Calu3 (cell line): ENCODE data around the gene WNK2. TPM values are rescaled to one million over a fixed set of nuclear protein-coding genes. Genes with fewer than 3 reads are reported as not detected.

Experiments used
- BruUV-seq: library from RNA; stranded (reverse); fragments of 400-500 nt; replicated peaks from 2 replicates; lab custom pipeline; 2021; lab: Mats Ljungman, UMichigan
- CTCF ChIA-PET: fragments of 300-600 bp; sonication (Branson Sonifier 250); formaldehyde crosslinking; loops from one replicate; lab custom pipeline; 2022; ENCODE audit warnings: antibody characterized with exemption; lab: Charles Lee
- DNase-seq: peaks from one replicate; pipeline ENCODE4 v3.0.0; 2022
- H3K27ac Mint-ChIP-seq: one replicate; pipeline ENCODE4 v1.8.0; 2022; ENCODE audit warnings: mixed read lengths; ENCODE audit not compliant: unreplicated experiment
- H3K27me3 Mint-ChIP-seq: one replicate; pipeline ENCODE4 v1.8.0; 2022; ENCODE audit warnings: mixed read lengths; ENCODE audit not compliant: unreplicated experiment
- H3K36me3 Mint-ChIP-seq: one replicate; pipeline ENCODE4 v1.8.0; 2022; ENCODE audit warnings: mild to moderate bottlenecking, moderate library complexity, mixed read lengths; ENCODE audit not compliant: insufficient read depth, unreplicated experiment
- H3K4me1 Mint-ChIP-seq: one replicate; pipeline ENCODE4 v1.8.0; 2022; ENCODE audit warnings: mild to moderate bottlenecking, low read depth, mixed read lengths; ENCODE audit not compliant: unreplicated experiment
- H3K4me3 Mint-ChIP-seq: one replicate; pipeline ENCODE4 v1.8.0; 2022; ENCODE audit warnings: mild to moderate bottlenecking, low read depth, moderate library complexity, mixed read lengths; ENCODE audit not compliant: unreplicated experiment
- H3K9me3 Mint-ChIP-seq: one replicate; pipeline ENCODE4 v1.8.0; 2022; ENCODE audit warnings: low read depth, mixed read lengths; ENCODE audit not compliant: unreplicated experiment
- intact Hi-C: fragments of 100-400 bp; cut with micrococcal nuclease; formaldehyde crosslinking; loops from one replicate; pipeline ENCODE4 v1.10.0; 2022; ENCODE audit not compliant: unreplicated experiment
- total RNA-seq: library from RNA; stranded (reverse); gene quantifications from 2 replicates; pipeline ENCODE4 v1.2.3, GENCODE V29; 2022
- TF ChIP-seq, protein P1 (sequence below): fragments of 200-600 bp; IDR thresholded peaks from one replicate; pipeline ENCODE4 v1.8.0; 2022; ENCODE audit warnings: antibody characterized with exemption; ENCODE audit not compliant: unreplicated experiment

WNK2 gene
- total RNA-seq, 1 experiment from 2014 or later: 85.7 TPM

DNA sequence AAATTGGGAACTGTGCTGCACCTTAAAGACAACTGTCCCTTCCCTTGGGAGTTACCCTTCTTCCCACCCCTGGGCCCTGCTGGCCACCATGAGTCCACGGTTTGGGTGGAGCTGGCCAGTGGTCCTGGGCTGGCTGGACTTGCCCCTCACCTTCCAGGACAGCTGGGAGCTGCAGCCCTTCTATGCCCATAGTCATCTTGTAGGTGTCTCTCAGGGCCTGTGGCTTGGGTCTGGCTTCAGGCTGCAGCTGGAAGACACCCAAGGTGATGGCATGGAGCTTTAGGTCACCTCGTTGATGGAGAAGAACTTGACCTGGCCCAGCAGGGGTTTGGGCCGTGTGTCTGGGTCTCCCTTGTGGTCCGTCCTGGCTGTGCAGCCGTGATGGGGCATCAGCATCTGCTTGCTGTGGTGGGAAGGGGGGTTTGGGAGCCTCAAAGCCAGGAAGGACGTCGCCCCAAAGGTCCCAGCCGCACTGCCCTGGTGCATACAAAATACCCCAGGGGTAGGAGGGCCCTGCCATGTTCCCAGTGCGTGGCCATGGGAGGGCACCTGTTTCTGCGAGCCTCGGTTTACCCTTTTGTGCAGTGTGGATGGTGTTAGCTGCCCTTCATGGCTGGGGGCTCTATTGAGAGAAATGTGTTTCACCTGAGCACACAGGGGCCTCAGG, 8.9 kb downstream of the WNK2 start:
- no peak for DNase-seq
- Mint-ChIP-seq H3K27ac (no peak overlapping the region), H3K4me3 (peak overlapping the region; percentile 19), H3K27me3 (no peaks in the 10 kb centered on the region), H3K36me3 (peaks cover 4% of the 10 kb centered on the region), H3K9me3 (no peaks in the 10 kb centered on the region), H3K4me1 (peaks cover 58% of the 10 kb centered on the region)
- BruUV-seq: no TSS peak
- CTCF ChIA-PET: interaction anchor here (0.5 to 1.2 kb wide), 2 partner anchors 110 to 111 kb away, joined by 6 to 11 read pairs; no protein-coding TSS in a partner anchor
- intact Hi-C loops: no loop called here
- TF ChIP-seq, protein P1, sequence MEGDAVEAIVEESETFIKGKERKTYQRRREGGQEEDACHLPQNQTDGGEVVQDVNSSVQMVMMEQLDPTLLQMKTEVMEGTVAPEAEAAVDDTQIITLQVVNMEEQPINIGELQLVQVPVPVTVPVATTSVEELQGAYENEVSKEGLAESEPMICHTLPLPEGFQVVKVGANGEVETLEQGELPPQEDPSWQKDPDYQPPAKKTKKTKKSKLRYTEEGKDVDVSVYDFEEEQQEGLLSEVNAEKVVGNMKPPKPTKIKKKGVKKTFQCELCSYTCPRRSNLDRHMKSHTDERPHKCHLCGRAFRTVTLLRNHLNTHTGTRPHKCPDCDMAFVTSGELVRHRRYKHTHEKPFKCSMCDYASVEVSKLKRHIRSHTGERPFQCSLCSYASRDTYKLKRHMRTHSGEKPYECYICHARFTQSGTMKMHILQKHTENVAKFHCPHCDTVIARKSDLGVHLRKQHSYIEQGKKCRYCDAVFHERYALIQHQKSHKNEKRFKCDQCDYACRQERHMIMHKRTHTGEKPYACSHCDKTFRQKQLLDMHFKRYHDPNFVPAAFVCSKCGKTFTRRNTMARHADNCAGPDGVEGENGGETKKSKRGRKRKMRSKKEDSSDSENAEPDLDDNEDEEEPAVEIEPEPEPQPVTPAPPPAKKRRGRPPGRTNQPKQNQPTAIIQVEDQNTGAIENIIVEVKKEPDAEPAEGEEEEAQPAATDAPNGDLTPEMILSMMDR: no peak

DNA sequence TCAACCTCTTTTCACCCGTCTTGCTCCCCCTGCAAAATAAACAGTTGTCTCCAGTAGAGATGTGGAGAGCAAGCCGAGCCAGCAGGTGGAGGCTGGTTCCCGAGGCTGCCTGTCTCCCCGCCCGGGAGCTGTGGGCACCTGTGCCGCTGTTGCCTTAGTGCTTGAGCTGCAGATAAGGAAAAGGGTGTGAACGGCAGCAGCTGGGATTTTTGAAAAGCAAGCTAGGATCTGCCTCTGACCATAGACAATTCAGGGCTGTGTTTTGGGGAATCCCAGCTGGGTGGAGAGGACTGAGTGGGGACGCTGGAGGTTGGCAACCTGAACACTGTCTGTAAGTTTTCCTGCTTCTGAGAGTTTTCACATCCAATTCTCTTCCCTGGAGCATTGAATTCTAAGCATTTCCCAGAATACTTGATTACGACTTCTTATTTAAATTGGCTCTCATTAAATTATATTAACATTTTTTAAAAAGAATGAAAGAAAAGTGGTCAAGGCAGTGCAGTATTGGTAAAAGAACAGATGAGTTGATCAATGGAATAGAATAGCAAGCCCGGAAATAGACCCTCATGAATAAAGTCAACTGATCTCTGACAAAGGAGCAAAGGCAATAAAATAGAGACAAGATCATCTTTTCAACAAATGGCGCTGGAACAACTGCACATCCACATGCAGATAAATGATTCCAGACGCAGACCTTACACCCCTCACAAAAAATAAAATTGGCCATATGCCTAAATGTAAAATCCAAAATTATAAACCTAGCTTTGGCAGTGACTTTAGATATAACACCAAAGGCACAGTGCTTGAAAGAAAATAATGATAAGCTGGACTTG, 9.7 kb downstream of the WNK2 start:
- H3K9me3 Mint-ChIP-seq: no peaks in the 10 kb centered on the region
- no TSS peak for BruUV-seq
- H3K27me3 Mint-ChIP-seq: no peaks in the 10 kb centered on the region
- DNase-seq: peak; percentile 57
- H3K4me1 Mint-ChIP-seq: peaks cover 59% of the 10 kb centered on the region
- H3K4me3 Mint-ChIP-seq: peak overlapping the region; percentile 19
- CTCF ChIA-PET: interaction anchor here (0.5 to 1.2 kb wide), 2 partner anchors 109 to 112 kb away, joined by 6 to 11 read pairs; no protein-coding TSS in a partner anchor
- H3K27ac Mint-ChIP-seq: no peak overlapping the region
- TF ChIP-seq, protein P1: no peak
- H3K36me3 Mint-ChIP-seq: peaks cover 4% of the 10 kb centered on the region
- intact Hi-C loops: no loop called here

DNA sequence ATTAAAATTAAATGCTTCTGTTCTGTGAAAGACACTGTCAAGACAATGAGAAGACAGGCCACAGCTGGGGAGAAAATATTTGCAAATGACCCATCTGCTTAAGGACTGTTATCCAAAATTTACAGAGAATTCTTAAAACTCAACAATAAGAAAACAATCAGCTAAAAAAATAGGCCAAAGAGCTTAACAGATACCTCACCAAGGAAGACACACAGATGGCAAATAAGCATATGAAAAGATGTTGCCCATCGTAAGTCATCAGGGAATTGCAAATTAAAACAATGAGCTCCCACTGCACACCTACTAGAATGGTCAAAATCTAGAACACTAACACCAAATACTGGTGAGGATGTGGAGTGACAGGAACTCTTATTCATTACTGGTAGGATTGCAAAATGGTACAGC, 10.3 kb downstream of the WNK2 start:
- Mint-ChIP-seq H3K27me3 (no peaks in the 10 kb centered on the region), H3K36me3 (peaks cover 4% of the 10 kb centered on the region), H3K27ac (no peak overlapping the region), H3K9me3 (no peaks in the 10 kb centered on the region), H3K4me1 (peaks cover 59% of the 10 kb centered on the region), H3K4me3 (no peak overlapping the region)
- no peak for DNase-seq
- intact Hi-C loops: no loop called here
- CTCF ChIA-PET: no interaction called here
- TF ChIP-seq, protein P1: no peak
- no TSS peak for BruUV-seq

DNA sequence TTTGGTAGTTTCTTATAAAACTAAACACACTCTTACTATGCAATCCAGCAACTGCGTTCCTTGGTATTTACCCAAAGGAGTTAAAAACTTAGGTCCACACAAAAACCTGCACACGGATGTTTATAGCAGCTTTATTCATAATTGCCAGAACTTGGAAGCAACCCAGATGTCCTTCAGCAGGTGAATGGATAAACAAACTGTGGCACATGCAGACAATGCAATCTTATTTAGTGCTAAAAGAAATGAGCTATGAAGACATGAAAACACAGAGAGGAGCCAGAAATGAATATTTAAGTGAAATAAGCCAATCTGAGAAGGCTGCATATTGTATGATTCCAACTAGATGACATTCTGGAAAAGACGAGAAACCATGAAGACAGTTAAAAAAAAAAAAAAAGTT, 10.7 kb downstream of the WNK2 start:
- Mint-ChIP-seq H3K36me3 (peaks cover 4% of the 10 kb centered on the region), H3K4me1 (peaks cover 57% of the 10 kb centered on the region), H3K27me3 (no peaks in the 10 kb centered on the region), H3K27ac (no peak overlapping the region), H3K9me3 (no peaks in the 10 kb centered on the region), H3K4me3 (no peak overlapping the region)
- CTCF ChIA-PET: no interaction called here
- TF ChIP-seq, protein P1: no peak
- no peak for DNase-seq
- no TSS peak for BruUV-seq
- intact Hi-C loops: no loop called here
